ENCODE measurements around the gene MXD1.
A peak's percentile ranks its signal among the peaks of the same experiment; 100 is the strongest.

The MXD1 gene

DNA sequence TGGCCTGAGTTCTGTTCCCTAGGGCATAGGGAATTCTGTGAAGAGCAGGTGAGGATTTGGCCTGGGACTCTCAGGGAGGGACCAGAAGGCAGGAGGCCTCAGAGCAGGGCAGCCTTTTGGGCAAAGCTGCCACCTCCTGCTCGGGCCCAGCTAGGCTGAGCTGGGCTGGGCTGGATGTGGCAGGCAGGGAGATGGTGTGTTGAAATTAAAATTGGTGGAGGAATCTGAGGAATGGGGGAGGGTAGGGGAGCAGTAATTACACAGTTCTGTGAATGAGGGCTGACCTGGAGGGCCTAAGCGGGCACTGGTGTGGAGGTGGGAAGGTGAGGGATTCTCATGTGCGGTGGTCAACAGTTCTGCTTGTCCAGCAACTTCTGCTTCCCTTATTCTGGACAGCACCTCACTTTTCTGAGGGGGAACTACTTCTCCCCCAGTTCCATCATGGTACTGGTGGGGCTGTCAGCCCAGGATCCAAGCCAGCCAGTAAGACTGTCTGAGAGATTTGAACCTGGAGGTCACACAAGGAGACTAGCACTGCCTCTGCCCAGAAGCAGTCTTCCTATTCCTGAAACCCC is 68.6 kb downstream of the MXD1 start:
- DNase-seq = no peak

DNA sequence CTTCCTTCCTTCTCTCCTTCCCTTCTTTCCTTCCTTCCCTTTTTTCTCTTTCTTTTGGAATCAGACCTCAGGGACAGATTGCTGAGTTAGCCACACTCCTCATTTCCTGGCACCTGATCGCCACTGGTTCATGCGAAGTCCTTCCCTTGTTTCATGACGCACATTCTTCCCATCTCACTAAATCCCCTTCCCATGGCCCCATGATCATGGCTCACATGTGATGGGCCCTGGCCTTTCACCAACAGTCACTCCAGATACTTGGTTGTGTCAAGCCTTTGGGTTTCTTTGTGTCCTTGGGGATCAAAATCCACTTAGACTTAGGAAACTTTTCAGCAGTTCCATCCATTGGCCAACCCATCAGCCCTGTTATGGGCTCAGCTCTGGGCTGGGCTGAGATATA is 70.3 kb downstream of the MXD1 start:
- no peak for DNase-seq

DNA sequence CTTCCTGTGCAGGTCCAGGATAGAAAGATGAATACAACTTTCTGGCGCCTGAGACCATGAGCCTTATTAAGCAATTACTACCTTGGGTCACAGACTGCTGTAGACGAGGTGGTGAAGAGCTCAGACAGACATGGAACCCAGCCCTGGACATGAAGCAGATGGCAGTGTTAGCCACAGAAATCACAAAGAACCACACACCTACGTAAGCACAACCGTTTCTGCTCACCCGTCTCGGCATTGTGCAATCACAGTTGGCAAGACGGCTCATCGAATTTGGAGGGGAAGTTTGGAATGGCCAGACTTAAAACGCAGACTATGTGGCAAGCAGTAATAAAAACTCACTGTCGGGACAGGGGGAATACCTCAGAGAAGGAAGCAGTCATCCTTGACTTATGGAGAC is 70.8 kb downstream of the MXD1 start:
- no peak for DNase-seq

DNA sequence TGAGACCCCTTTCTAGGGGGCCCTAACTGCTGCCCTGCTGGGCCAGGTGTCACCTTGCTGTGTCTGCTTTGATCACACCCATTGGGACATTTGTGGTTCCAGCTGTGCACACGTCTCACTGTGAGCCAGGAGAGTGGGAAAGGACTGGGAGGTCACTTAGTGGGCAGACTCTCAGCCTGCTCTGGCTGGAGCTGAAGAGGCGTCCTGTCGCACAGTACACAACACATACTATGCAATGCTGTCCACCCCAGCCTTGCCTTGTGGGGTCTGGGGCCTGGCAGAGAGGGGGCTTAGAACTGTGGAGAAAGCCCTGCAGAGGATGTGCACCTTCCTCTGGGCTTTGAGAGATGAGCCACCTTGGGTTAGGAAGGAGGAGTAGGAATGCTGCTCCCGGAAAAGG is 71.8 kb downstream of the MXD1 start:
- DNase-seq = no peak

- peak; percentile 12 for DNase-seq
Measured at GRCh38 chr2:69988086-69988635, 73.3 kb downstream of the MXD1 start.

GRCh38 chr2:69989009-69989408 is 74.1 kb downstream of the MXD1 start:
- DNase-seq = no peak

- no peak for DNase-seq
Measured at GRCh38 chr2:69989441-69990105, 74.7 kb downstream of the MXD1 start.

Data from activated naive CD4-positive, alpha-beta T cell treated with Interleukin-2 at 50 U/mL for 16 hours (primary cell).